NCI-H2029 (cell line): ENCODE measurements around the gene UPK3A.
A peak's percentile ranks its signal among the peaks of the same experiment; 100 is the strongest.
"Not testable (repeated sequence)": the region's sequence is repeated elsewhere in the genome, so short reads cannot be mapped to it uniquely, and the experiment has no call there.

Source experiments
- DNase-seq: peaks from one replicate; lab custom pipeline; 2025; lab: John Stamatoyannopoulos, UW

UPK3A gene

DNA sequence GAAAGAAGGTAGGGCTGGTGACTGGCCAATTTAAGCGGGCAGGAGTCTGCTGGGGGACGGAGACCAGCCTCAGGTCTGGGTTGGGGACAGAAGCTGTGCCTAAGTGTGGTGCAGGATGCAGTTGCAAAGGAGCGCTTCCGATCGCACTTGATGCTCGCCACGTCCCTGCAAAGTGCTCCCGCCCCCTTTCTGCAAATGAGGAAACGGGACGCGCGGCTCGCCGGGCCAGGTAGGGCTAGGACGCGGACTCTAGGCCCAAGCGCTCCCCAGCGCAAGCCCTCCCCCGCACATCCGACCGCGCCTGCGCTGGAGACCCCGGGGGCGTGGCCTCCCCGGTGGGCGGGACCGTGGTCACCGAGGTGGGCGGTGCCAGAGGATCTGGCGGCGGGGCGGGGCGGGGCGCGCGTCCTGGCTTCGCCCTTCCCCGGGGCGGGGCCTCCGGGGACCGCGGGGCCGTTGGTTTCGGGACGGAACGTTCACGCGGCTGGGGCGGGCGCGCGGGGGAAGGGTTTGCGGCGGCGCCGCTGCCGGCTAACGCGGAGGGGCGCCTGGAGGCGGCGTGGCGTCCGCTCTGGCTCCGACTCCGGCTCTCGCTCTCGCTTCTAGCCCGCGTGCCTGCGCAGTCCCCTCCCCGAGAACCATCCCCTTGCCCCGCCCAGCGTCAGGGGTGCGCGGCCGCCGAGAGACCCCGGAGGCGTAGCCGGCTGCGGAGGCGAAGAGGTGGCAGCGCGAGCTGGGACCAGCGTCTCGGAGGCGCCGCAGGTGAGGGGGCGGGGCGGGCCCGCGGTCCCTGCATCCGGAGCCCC, 24.9 kb downstream of the UPK3A start, which contains the start of gene FAM118A:
FAM118A (plus strand) TSS at position 513 of the 806 bp plus-strand sequence. CDS start 12,446 bp downstream, outside the sequence.
- DNase-seq = peak; percentile 95

- no peak for DNase-seq
Measured at GRCh38 chr22:45310331-45310976, 25.7 kb downstream of the UPK3A start.

DNA sequence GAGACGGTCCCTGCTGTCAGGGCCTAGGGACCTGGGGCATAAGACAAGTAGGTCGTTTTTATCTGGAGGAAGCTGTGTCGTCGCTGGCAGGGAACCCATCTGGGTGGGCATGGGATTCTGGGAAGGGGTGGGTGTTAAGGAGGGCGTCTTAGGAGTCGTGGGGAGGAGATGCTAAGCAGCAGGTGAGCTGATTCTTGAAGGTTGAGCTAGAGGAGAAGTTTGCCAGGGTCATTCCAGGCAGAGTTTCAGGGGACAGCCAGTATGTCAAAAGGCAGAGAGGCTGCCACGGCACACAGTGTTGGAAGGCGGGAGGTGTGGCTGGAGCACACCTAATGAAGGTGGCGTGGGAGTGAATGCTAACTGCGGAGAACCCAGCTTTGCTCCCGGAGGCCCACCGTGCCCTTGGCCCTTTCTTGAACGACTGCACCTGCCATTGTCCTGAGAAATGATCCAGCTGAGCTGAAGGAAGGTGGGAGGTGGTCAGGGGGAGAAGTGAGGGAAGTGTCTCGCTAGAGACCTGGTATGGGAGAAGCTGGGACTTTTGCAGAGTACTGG, 26.3 kb downstream of the UPK3A start:
- DNase-seq = no peak

DNA sequence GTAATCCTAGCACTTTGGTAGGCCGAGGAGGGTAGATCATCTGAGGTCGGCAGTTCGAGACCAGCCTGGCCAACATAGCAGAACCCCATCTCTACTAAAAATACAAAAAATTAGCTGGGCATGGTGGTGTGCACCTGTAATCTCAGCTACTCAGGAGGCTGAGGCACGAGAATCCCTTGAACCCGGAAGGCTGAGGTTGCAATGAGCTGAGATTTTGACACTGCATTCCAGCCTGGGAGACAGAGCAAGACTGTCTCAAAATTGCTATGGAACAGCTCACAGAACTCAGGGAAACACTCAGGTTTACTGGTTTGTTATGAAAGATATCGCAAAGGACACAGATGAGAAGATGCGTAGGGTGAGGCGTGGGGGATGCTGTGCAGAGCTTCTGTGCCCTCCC, 27.7 kb downstream of the UPK3A start:
- no peak for DNase-seq

DNA sequence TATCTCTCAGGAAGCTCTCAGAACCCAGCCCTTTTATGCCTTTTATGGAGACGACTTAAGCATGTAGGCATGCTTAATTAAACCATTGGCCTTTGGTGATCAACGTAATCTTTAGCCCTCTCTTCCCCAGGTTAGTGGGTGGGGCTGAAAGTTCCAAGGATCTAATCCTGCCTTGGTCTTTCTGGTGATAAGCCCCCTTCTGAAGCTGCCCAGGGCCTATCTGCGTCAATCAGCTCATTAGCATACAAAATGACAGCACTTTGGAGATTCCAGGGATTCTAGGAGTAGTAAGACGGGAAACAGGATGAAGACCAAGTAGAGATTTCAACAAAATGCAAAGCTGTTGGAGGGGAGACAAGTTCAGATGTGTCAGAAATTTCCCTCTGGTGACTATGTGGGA, 28.1 kb downstream of the UPK3A start:
- DNase-seq = no peak

DNA sequence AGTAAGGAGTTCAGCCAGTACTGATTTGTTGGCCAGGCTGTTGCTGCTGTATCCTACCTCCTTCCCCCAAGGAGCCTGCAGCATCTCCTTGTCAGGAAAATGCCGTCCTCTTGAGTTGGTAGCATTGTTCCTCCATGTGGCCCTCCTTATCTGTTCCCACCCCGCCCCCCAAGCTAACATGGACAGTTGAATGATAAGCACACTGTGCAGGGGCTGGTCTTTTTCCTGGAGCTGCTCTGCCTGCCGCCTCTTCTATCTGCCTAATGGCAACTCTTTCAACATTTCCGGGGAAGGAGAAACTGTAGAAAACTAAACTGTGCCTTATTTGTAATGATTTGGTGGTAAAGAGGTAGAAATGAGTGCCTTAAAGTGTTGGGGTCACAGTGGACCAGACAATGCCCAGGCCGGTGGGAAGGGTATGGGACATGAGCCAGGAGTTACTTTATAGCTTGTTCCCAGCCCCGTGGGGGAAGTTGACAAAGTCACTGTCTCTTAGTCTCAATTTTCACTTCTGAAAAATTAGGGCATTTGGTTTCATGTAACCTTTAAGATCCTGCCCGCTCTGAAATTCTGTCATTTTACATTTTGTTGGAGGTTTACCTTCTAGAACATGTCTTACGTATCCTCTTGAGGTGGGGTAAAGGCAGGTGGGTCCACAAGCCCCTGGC, 29.4 kb downstream of the UPK3A start:
- DNase-seq = no peak

GRCh38 chr22:45314786-45315185, 30.0 kb downstream of the UPK3A start:
- no peak for DNase-seq

GRCh38 chr22:45316796-45317526, 32.2 kb downstream of the UPK3A start:
- DNase-seq = peak; percentile 26

DNA sequence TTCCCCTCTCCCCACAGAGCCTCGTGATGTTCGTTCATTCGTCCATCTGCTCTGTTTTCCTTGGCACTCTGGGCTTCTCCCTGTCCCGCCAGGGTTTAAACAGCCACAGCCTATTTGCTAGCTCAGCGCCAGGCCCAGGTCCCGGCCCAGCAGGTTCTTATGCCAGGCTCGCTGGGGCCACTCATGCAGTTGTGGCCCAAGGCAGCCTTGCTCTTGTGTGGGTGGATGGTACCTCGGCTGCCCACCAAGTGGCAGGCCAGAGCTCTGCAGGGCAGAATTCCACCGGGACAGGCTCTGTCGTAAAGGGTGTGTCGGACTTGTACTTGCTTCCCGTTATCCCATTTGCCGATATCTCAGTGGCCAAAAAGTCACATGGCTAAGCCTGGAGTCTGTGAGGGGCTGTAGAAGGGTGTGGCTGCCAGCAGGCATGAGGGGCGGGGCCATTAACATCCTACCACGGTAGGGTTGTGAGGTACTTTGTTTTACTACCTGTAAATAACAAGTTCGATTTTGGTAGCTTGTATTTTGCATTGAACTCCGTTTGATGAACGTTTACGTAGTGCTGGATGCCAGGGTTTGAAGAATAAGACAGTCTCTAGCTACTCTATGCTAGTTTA, 32.9 kb downstream of the UPK3A start:
- DNase-seq = no peak

- peak; percentile 86 for DNase-seq
Measured at GRCh38 chr22:45318168-45318557, 33.4 kb downstream of the UPK3A start.

DNA sequence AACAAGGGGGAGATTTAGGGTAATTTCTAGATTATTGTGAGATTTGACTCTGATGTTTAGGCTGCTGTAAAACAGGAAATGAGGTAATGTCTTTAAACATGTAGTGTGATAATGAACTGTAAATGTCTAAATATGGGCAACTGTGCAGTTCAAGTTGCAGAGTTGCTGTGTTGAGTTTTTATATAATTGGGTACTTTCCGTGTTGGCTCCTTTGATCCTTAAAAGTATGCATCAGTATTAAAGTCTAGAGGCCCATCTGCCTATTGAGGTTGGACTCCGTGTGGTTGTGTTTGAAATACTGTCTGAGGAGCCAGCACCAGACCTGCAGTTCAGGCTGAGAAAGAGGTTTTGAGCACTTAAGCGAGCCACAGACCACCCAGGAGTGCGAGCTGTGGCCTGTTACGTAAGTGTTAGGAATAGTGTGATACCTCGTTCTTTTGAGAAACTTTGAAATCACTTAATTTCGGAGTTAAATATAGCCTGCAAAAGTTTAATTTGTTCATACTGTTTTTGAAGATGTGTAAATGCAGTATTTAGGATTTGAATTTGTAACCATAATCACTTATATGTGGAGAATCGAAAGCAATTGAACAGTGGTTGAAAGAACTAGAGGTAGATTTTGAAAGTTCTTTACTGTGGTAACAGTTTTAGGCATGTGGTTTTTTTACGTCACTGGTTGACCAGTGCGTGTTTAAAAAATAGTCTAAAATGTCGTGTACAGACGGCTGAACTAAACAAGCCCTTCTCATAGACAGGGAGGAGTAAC, 34.0 kb downstream of the UPK3A start:
- peak; percentile 51 for DNase-seq

- no peak for DNase-seq
Measured at GRCh38 chr22:45319324-45319685, 34.6 kb downstream of the UPK3A start.

GRCh38 chr22:45320357-45320976, 35.7 kb downstream of the UPK3A start:
- DNase-seq = no peak

DNA sequence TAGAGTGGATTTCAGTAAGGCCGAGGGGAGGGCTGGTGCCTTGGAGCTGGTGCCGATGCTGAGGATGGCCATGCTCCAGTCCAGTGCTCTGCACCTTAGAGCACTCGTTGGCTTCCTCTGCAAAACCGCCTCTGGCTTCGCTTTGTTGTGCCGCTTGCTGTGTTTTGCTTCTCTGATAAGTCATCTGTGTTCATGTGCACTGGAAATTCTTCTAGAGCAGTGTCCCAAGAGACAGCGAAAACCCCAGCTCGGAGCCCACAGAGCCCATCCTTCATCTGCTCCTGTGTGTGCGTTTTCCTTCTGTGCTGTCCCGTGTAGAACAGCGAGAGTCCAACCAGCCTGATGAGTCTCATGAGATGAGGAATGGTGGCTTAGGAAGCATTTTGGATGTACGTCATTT, 37.1 kb downstream of the UPK3A start:
- no peak for DNase-seq

DNA sequence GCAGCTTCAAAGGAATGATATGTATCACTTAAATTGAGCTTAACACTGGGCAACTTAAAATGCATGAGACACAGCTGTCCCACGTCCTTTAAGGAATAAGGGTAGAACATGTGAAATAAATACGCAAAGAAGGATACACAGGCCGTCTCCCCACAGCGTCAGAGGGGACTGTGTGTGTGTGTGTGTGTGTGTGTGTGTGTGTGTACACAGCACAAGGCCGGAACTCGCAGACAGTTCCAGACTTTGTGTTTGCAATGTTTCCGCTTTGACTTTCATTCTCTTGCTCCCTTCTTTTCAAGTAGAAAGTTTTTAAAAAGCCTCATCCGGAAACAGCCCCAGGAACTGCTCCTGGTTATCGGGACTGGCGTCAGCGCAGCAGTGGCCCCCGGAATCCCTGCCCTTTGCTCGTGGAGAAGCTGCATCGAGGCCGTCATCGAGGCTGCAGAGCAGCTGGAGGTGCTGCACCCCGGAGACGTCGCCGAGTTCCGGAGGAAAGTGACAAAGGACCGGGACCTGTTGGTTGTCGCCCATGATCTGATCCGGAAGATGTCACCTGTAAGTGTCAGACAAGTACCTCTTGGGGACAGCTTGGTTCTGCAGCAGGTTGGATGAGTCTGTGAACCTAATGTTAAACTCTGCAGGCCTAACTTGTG, 38.2 kb downstream of the UPK3A start:
- no peak for DNase-seq

GRCh38 chr22:45323695-45324094, 38.9 kb downstream of the UPK3A start:
- no peak for DNase-seq

GRCh38 chr22:45324311-45324711, 39.6 kb downstream of the UPK3A start:
- DNase-seq = no peak

GRCh38 chr22:45328261-45328660, 43.5 kb downstream of the UPK3A start:
- not testable (repeated sequence) for DNase-seq

DNA sequence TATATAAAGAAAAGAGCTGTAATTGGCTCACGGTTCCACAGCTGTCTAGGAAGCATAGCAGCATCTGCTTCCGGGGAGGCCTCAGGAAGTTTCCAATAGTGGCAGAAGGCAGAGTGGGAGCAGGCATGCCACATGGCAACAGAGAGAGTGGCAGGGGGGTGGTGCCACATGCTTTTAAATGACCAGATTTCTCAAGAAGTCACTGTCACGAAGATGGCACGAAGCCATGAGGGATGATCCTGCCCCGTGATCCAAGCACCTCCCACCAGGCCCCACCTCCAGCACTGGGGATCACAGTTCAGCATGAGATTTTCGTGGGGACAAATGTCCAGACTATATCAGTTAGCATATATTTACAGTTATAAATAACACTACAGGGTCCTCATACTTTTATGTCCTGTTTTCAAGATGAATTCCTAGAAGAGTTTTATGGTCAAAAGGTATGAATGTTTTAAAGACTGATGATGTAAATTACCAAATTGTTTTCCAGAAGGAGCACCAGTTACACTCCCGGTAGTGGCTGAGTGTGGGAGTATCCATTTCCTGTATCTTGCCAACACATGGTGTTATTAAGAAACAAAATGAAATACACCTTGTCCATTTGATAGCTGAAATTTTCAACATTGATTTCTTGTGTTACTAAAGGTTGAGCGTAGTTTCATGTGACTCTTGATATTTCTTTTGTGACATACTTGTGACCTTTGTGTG, 44.2 kb downstream of the UPK3A start:
- peak; percentile 38 for DNase-seq
